OCI-LY3 (cell line): ENCODE results near the gene RNF38.

ENCODE experiments used
- CTCF ChIP-seq: fragments of 200-600, 300-600 bp; sonication (generic); IDR thresholded peaks from 2 replicates; pipeline ENCODE4 v1.5.1; 2014; ENCODE audit warnings: antibody characterized with exemption, low read length, low read depth
- EZH2phosphoT487 ChIP-seq: fragments of 200-600 bp; shearing (Covaris generic); IDR thresholded peaks from 2 replicates; pipeline ENCODE4 v1.6.1; 2018; ENCODE audit warnings: antibody characterized with exemption, mixed run types, low read depth

GRCh38 chr9:36445800-36446361 lies 45.8 kb upstream of the RNF38 start:
- TF ChIP-seq CTCF (no peak), EZH2phosphoT487 (no peak)
